GM12865 (cell line): Measurements from ENCODE around the gene BCL2L12.

ENCODE experiments used
- DNase-seq: peaks from one replicate; pipeline ENCODE4 v3.0.0; 2010; ENCODE audit warnings: low read depth
- H3K4me3 ChIP-seq: 2 replicates; pipeline ENCODE4 v1.5.1; 2011; ENCODE audit warnings: mild to moderate bottlenecking, low read depth, low read length, control low read depth
- CTCF ChIP-seq: IDR thresholded peaks from 2 replicates; pipeline ENCODE4 v1.5.1; 2011; ENCODE audit warnings: low read length, control low read depth, low read depth, inconsistent platforms; ENCODE audit not compliant: insufficient read depth; ENCODE audit errors: missing control alignments

The BCL2L12 gene

GRCh38 chr19:49653466-49653806, 12.3 kb upstream of the BCL2L12 start:
- no peak for TF ChIP-seq CTCF
- H3K4me3 ChIP-seq, result no peak overlapping the region
- DNase-seq, result no peak

- no peak for TF ChIP-seq CTCF
- H3K4me3 ChIP-seq, result no peak overlapping the region
- no peak for DNase-seq
These were observed 11.2 kb upstream of the BCL2L12 start for GRCh38 chr19:49654581-49654980.

GRCh38 chr19:49655570-49656455, 9.9 kb upstream of the BCL2L12 start:
- TF ChIP-seq CTCF, result no peak
- DNase-seq, result no peak
- H3K4me3 ChIP-seq, result no peak overlapping the region

- DNase-seq, result no peak
- H3K4me3 ChIP-seq, result no peak overlapping the region
- no peak for TF ChIP-seq CTCF
These were observed 9.2 kb upstream of the BCL2L12 start for GRCh38 chr19:49656456-49657109.

GRCh38 chr19:49657493-49658138, 8.1 kb upstream of the BCL2L12 start:
- DNase-seq, result no peak
- no peak overlapping the region for H3K4me3 ChIP-seq
- TF ChIP-seq CTCF, result no peak

- no peak for DNase-seq
- TF ChIP-seq CTCF, result no peak
- H3K4me3 ChIP-seq, result no peak overlapping the region
These were observed 7.6 kb upstream of the BCL2L12 start for GRCh38 chr19:49658139-49658517.
